Gastrocnemius medialis (tissue), 4 donors: Measurements from ENCODE around the gene MGAT5.

Experiments
- CTCF ChIP-seq, 5 experiments: fragments of 450-650 bp in 3 of 5; fragments of 200-600 bp in 2 of 5; sonication (generic) in 2 of 5; IDR thresholded peaks in 4 of 5; conservative IDR thresholded peaks in 1 of 5; 1 replicate in 4 of 5; 2 replicates in 1 of 5; pipeline ENCODE4 v1.5.1; 2016 to 2019; ENCODE audit warnings: antibody characterized with exemption in 5 of 5, mild to moderate bottlenecking in 3 of 5, moderate library complexity in 3 of 5
- POLR2A ChIP-seq, 2 donors: fragments of 450-650 bp; IDR thresholded peaks; one replicate each; pipeline ENCODE4 v1.6.1; 2017; ENCODE audit warnings: antibody characterized with exemption in 2 of 2, mild to moderate bottlenecking in 2 of 2, moderate library complexity in 2 of 2

GRCh38 chr2:134468776-134469175 is 214.9 kb downstream of the MGAT5 start:
- TF ChIP-seq CTCF (IDR thresholded peaks at IDR 0.05 in 4 of 5, conservative IDR thresholded peaks at IDR 0.05 in 1 of 5) (no peak), POLR2A (IDR thresholded peaks at IDR 0.05) (no peak)
